ENCODE measurements around the gene NIBAN1.

The NIBAN1 gene

DNA sequence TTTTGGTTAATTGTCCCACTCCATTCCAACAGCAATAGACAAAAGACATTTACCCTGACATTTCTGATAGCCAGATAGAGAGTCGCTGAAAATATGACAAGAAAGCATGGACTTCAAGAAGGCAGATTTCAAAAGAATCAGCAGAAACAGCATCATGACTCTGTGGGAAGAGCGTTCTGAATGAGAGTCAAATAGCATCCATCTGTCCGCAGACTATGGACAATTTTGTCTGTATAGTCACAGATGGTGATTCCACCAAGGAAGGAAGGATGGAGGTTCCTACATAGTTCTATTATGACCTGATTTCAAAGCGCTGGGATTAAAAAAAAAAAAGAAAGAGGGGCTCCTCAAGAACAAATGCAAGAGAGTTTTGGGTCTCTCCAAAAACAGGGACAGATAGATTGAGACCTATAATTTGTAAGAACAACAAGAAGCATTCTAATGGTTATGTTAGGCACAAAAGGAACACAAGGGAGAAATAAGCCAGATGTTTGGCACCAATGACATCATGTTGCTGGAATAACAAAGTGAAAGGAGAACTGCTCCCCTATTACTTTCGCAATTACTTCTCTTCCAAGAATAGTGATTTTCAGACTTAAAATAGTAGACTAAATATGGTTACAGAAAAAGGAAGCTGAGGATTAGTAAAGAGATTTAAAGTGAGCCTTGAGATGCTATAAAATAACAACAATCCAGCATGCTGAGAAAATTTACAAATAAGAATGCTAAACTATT lies 28.5 kb downstream of the NIBAN1 start:
- peak; percentile 23 for DNase-seq

GRCh38 chr1:184945029-184945428 lies 29.3 kb downstream of the NIBAN1 start:
- DNase-seq = no peak

DNA sequence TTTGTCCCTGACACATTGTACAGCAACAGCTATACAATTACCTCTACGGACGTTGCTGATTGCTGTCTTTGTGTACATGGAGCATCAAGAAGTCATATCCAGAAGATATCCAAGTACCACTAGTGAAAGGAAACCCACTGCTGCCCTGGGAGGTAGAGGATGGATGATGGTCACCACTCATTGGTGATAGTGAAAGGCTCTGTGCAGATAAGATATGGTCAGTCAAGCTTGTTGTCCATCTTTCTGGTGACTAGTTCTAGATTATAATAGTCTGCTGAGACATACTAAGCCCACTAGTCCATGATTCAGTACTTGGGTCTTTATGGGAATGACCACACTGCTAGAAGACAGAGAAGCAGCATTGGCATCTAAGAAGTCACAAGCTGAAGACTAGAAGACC lies 30.3 kb downstream of the NIBAN1 start:
- DNase-seq = no peak

DNA sequence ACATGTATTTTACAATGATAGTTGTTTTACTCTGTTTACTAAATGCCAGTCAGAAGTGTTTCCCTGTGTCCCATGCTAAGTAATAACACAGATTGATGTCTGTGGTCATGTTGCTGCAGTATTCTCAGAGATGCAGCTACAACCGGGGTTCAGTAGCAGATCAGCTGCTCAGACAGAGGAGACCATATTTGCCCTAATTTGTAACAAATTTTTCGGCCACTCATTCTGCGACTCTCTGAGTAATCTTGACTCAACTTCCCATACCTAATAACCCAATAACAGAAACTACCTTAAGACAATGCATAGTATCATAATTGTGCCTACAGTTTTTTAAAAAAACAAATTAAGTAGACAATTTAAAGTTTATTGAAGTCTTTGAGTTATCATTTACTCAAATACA lies 32.6 kb downstream of the NIBAN1 start:
- DNase-seq = no peak

- DNase-seq = no peak
Observed at GRCh38 chr1:184941410-184941733, 32.9 kb downstream of the NIBAN1 start.

- DNase-seq = no peak
Observed at GRCh38 chr1:184940694-184941409, 33.5 kb downstream of the NIBAN1 start.

- DNase-seq = peak; percentile 65
Observed at GRCh38 chr1:184940226-184940625, 34.1 kb downstream of the NIBAN1 start.

- no peak for DNase-seq
Observed at GRCh38 chr1:184937729-184938128, 36.6 kb downstream of the NIBAN1 start.

DNA sequence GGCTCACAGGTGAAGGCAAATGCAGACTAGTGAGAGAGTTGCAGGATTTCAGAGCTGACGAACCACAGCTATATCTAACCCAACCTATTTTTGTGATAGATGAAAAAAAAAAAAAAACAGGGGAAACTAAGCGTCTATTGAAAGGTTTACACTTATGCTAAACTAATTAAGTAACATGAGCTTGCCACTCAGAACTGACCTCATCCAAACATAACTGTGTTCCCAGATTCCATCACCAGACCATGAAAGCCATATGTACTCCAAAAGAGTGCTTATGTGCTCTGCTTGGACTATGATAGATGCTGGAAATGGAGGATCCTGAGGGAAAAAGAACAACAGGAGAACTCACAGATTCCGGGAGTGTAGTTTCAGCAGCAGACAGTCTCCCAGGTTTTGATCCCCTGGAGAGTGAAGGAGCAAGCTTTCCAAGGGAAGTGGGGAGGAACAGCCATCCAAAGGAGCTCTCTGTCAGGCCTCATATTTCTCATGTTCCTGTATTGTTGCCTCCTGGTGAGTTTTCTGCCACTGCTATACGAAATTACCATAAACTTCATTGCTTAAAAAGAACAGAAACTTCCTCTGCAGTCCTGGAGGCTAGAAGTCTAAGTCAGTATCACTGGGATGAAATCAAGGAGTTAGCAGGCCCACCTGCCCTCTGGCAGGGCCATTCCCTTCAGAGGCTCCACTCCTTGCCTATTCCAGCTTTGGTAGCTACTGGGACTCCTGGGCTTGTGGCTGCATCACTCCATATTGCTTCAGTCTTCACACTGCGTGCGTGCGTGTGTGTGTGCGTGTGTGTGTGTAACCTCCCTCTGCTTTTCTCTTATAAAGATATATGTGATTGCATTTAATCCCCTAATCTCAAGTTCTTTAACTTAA lies 38.1 kb downstream of the NIBAN1 start:
- no peak for DNase-seq

- no peak for DNase-seq
Observed at GRCh38 chr1:184933944-184934343, 40.4 kb downstream of the NIBAN1 start.

DNA sequence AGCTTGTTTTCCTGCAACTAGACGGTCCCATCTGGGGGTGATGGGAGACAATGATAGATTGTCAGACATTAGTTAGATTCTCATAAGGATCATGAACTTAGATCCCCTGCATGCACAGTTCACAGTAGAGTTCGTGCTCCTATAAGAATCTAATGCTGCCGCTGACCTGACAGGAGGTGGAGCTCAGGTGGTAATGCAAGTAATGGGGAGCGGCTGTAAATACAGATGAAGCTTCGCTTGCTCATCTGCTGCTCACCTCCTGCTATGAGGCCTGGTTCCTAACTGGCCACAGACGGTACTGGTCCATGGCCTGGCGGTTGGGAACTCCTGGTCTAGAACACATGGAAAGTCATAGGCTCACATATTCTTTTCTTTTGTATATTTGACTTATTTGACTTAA lies 42.0 kb downstream of the NIBAN1 start:
- DNase-seq = no peak

DNA sequence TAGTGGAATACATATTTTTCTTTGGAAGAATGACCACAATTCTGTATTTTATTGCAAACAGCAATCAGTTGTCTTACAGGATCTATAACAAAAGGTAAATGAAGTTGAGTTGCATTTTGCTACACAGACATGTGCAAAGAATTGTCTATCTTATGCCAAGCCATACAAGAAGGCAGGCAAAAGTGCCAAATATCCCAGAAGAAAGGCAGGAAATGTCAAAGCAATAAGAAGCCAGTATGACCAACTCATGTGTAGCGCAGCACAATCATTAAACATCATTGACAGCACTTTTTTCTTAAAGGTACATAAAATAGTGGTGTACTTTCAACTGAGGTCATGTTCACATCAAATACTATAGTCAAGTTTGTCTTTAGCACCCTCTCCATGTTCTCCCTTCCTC lies 42.7 kb downstream of the NIBAN1 start:
- DNase-seq = no peak

- peak; percentile 40 for DNase-seq
Observed at GRCh38 chr1:184930645-184931044, 43.7 kb downstream of the NIBAN1 start.

DNA sequence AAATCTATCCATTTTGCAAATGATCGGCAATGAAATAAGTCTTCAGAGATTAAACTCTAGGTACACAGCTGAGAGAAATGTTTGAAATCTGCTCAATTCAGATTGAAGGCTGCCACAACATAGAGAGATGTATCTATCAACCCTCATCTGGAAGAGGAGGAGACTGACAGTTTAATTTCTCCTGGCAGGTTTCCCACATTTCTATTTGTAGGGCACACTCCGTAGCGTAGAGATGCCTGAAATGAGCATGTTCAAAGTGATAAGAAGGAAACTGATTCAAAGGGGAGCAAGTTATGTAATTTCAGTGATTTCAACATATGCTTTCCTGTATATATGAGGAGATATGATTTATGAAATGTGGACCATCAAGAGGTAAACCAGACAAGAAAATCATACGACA lies 44.1 kb downstream of the NIBAN1 start:
- DNase-seq = no peak

DNA sequence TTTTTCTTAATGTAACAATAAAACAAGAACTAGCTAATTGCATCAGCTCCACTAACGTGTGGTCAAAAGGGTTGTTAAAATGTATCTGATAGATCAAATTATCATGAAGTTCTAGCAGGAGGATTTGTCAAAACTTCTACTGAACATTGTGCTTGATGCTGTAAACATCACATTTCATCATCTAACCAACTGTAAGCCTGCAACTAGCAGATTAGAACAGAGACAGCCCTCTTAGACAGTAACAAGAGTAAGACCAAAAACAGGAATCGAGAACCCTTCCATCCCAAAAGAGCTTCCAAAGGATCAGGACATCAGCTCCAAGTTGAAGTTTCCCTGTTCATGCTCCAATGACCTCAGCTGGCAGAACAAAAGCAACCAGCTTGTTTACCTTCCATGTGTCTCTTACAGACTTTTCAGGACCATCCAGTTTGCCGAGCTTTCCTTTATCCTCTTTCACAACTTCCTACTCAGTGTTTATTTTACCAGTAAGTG lies 44.6 kb downstream of the NIBAN1 start:
- DNase-seq = no peak

DNA sequence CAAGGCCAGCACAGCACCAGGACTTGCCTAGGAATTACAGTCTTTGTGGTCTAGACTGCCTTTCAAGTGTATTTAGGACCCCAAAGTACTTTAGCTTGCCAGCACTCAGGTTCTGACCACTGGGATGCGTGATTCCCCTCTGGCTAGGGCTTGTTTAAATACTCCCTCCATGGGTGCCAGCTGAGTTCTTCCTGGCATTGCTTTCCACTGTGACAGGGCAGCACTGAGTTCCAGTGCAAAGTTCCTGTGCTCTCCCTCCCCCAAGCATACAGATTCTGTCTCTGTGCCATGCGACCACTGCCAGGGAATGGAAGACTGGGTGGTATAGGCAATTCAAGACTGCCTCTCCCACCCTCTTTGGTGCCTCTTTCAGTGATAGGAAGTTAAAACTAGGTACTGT lies 45.9 kb downstream of the NIBAN1 start:
- no peak for DNase-seq
